ENCODE measurements around the gene TECTA. TPM values are rescaled to one million over a fixed set of nuclear protein-coding genes. Genes with fewer than 3 reads are reported as not detected.

Gene TECTA
- total and polyA plus RNA-seq, 8 donors = 0.18 to 0.73 (median 0.35) TPM

GRCh38 chr11:121132211-121132976 lies 31.4 kb downstream of the TECTA start:
- H3K4me1 ChIP-seq = no peaks in the 10 kb centered on the region
- TF ChIP-seq, protein P1, sequence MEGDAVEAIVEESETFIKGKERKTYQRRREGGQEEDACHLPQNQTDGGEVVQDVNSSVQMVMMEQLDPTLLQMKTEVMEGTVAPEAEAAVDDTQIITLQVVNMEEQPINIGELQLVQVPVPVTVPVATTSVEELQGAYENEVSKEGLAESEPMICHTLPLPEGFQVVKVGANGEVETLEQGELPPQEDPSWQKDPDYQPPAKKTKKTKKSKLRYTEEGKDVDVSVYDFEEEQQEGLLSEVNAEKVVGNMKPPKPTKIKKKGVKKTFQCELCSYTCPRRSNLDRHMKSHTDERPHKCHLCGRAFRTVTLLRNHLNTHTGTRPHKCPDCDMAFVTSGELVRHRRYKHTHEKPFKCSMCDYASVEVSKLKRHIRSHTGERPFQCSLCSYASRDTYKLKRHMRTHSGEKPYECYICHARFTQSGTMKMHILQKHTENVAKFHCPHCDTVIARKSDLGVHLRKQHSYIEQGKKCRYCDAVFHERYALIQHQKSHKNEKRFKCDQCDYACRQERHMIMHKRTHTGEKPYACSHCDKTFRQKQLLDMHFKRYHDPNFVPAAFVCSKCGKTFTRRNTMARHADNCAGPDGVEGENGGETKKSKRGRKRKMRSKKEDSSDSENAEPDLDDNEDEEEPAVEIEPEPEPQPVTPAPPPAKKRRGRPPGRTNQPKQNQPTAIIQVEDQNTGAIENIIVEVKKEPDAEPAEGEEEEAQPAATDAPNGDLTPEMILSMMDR (IDR thresholded peaks at IDR 0.05) = no peak
- H3K27ac ChIP-seq = no peak overlapping the region
- no peak overlapping the region for H3K4me3 ChIP-seq
- no peaks in the 10 kb centered on the region for H3K27me3 ChIP-seq
- no peak for FAIRE-seq
- ATAC-seq = no peak
- 71 to 73% methylated on average over 13 of the region's 13 CpGs for WGBS, 2 donors
- intact Hi-C loops (cut with DNase I) = no loop called here
- no peaks in the 10 kb centered on the region for H3K36me3 ChIP-seq
- no peak for DNase-seq
- no peaks in the 10 kb centered on the region for H3K9me3 ChIP-seq

GRCh38 chr11:121134741-121135312 lies 33.8 kb downstream of the TECTA start:
- H3K4me3 ChIP-seq = no peak overlapping the region
- TF ChIP-seq, protein P1 (IDR thresholded peaks at IDR 0.05) = no peak
- no peaks in the 10 kb centered on the region for H3K36me3 ChIP-seq
- no peak for DNase-seq
- 78 to 80% methylated on average over 10 of the region's 10 CpGs for WGBS, 2 donors
- FAIRE-seq = no peak
- H3K4me1 ChIP-seq = no peaks in the 10 kb centered on the region
- H3K9me3 ChIP-seq = no peaks in the 10 kb centered on the region
- ATAC-seq = no peak
- no peak overlapping the region for H3K27ac ChIP-seq
- H3K27me3 ChIP-seq = no peaks in the 10 kb centered on the region
- intact Hi-C loops (cut with DNase I) = no loop called here

- ATAC-seq (no peak), DNase-seq (no peak), FAIRE-seq (no peak)
- H3K4me3 ChIP-seq = no peak overlapping the region
- H3K27me3 ChIP-seq = no peaks in the 10 kb centered on the region
- no peaks in the 10 kb centered on the region for H3K36me3 ChIP-seq
- H3K9me3 ChIP-seq = no peaks in the 10 kb centered on the region
- intact Hi-C loops (cut with DNase I) = no loop called here
- H3K27ac ChIP-seq = no peak overlapping the region
- 81 to 89% methylated on average over 11 of the region's 11 CpGs for WGBS, 2 donors
- TF ChIP-seq, protein P1 (IDR thresholded peaks at IDR 0.05) = no peak
- H3K4me1 ChIP-seq = no peaks in the 10 kb centered on the region
Observed at GRCh38 chr11:121137005-121137404, 36.0 kb downstream of the TECTA start.

DNA sequence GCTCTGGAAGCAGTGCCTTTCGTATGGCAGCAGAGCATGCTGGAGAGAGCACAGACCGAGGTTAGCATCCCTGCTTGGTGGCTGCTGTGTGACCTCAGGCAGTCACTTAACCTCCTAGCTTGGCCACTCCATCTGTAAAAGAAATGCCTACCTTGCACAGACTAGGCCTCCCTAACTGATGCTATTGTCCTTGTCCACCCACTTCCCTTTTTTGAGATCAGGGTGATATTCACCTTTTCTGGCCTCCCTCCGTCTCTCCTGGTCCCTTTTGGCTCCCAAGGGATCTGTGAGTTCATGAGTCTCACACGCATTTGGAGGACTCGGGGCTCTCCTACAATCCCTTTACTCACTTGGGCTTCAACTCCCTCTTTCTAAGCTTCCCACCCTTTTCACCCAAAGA lies 37.2 kb downstream of the TECTA start:
- no peak overlapping the region for H3K4me3 ChIP-seq
- intact Hi-C loops (cut with DNase I) = no loop called here
- no peaks in the 10 kb centered on the region for H3K27me3 ChIP-seq
- no peaks in the 10 kb centered on the region for H3K9me3 ChIP-seq
- H3K27ac ChIP-seq = no peak overlapping the region
- ATAC-seq = no peak
- no peak for FAIRE-seq
- 82 to 96% methylated on average over 5 of the region's 5 CpGs for WGBS, 2 donors
- TF ChIP-seq, protein P1 (IDR thresholded peaks at IDR 0.05) = no peak
- no peak for DNase-seq
- no peaks in the 10 kb centered on the region for H3K36me3 ChIP-seq
- H3K4me1 ChIP-seq = no peaks in the 10 kb centered on the region

DNA sequence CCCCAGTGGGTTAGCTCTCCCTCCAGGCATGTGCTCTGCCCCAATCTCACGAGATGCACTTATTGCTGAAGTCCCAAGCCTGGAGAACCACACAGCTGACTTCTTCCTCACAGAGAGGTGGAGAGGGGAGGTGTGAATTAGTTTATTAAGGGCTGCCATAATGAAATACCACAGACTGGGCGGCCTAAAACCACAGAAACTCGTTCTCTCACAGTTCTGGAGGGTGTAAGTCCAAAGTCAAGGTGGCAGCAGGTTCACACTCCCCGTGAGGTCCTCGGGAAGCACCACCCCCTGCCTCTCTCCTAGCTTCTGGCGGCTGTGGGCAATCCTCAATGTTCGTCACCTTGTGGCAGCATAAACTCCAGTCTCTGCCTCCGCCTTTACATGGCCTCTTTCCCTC lies 39.3 kb downstream of the TECTA start:
- H3K9me3 ChIP-seq = no peaks in the 10 kb centered on the region
- no peaks in the 10 kb centered on the region for H3K27me3 ChIP-seq
- H3K27ac ChIP-seq = no peak overlapping the region
- H3K4me3 ChIP-seq = no peak overlapping the region
- DNase-seq (no peak), ATAC-seq (no peak), FAIRE-seq (no peak)
- H3K36me3 ChIP-seq = no peaks in the 10 kb centered on the region
- TF ChIP-seq, protein P1 (IDR thresholded peaks at IDR 0.05) = no peak
- 72 to 73% methylated on average over 8 of the region's 8 CpGs for WGBS, 2 donors
- intact Hi-C loops (cut with DNase I) = no loop called here
- H3K4me1 ChIP-seq = no peaks in the 10 kb centered on the region

All from pancreas (tissue), 10 donors.